MM.1S (cell line): ENCODE results near the gene SYTL5.
A peak's percentile ranks its signal among the peaks of the same experiment; 100 is the strongest.

ENCODE experiments used
- DNase-seq: peaks from one replicate; pipeline ENCODE4 v3.0.0-alpha.2; 2015
- H2AFZ ChIP-seq: fragments of 300-600 bp; sonication (generic); 2 replicates; pipeline ENCODE4 v1.6.0; 2016; ENCODE audit warnings: antibody characterized with exemption, low read length
- H3F3A ChIP-seq: fragments of 300-600 bp; sonication (generic); 2 replicates; pipeline ENCODE4 v1.6.1; 2016; ENCODE audit warnings: mild to moderate bottlenecking, antibody characterized with exemption, low read length, moderate library complexity, mixed read lengths; ENCODE audit not compliant: insufficient read depth
- H3K27ac ChIP-seq: fragments of 300-600 bp; sonication (generic); 2 replicates; pipeline ENCODE4 v1.5.1; 2016; ENCODE audit warnings: mild to moderate bottlenecking, low read length
- H3K27me3 ChIP-seq: fragments of 300-600 bp; sonication (generic); replicated peaks from 2 replicates; pipeline ENCODE4 v1.6.0; 2016; ENCODE audit warnings: low read length; ENCODE audit not compliant: insufficient read depth
- H3K36me3 ChIP-seq: fragments of 300-600 bp; sonication (generic); replicated peaks from 2 replicates; pipeline ENCODE4 v1.6.1; 2016; ENCODE audit warnings: mild to moderate bottlenecking, low read length, mixed read lengths; ENCODE audit not compliant: insufficient read depth
- H3K4me1 ChIP-seq: fragments of 300-600 bp; sonication (generic); 2 replicates; pipeline ENCODE4 v1.6.1; 2016; ENCODE audit warnings: low read length, mixed read lengths
- H3K4me2 ChIP-seq: fragments of 300-600 bp; sonication (generic); 2 replicates; pipeline ENCODE4 v1.6.0; 2016; ENCODE audit warnings: low read depth, low read length
- H3K4me3 ChIP-seq: fragments of 300-600 bp; sonication (generic); 2 replicates; pipeline ENCODE4 v1.5.1; 2016; ENCODE audit warnings: low read length, mixed read lengths
- H3K79me2 ChIP-seq: fragments of 300-600 bp; sonication (generic); 2 replicates; pipeline ENCODE4 v1.6.1; 2016; ENCODE audit warnings: mixed run types, low read length, mixed read lengths
- H3K9ac ChIP-seq: fragments of 300-600 bp; sonication (generic); 2 replicates; pipeline ENCODE4 v1.6.1; 2016; ENCODE audit warnings: low read length, mixed read lengths
- H3K9me2 ChIP-seq: fragments of 300-600 bp; sonication (generic); replicated peaks from 2 replicates; pipeline ENCODE4 v1.6.1; 2016; ENCODE audit warnings: mild to moderate bottlenecking, low read length, mixed read lengths; ENCODE audit not compliant: insufficient read depth
- H3K9me3 ChIP-seq: fragments of 300-600 bp; sonication (generic); replicated peaks from 2 replicates; pipeline ENCODE4 v1.6.1; 2016; ENCODE audit warnings: mild to moderate bottlenecking, low read length, mixed read lengths; ENCODE audit not compliant: insufficient read depth
- H4K20me1 ChIP-seq: fragments of 300-600 bp; sonication (generic); 2 replicates; pipeline ENCODE4 v1.6.1; 2016; ENCODE audit warnings: mild to moderate bottlenecking, low read length, moderate library complexity, mixed read lengths; ENCODE audit not compliant: insufficient read depth
- EZH2 ChIP-seq: fragments of 300-600 bp; sonication (generic); optimal IDR thresholded peaks from 2 replicates; pipeline ENCODE3; 2017; ENCODE audit warnings: low read depth, mild to moderate bottlenecking, antibody characterized with exemption, low read length, mixed read lengths
- EZH2phosphoT487 ChIP-seq: fragments of 300-600 bp; sonication (generic); IDR thresholded peaks from 2 replicates; pipeline ENCODE4 v1.6.1; 2018; ENCODE audit warnings: antibody characterized with exemption, low read length
- TF ChIP-seq, protein P1 (sequence below): fragments of 300-600 bp; sonication (generic); IDR thresholded peaks from 2 replicates; pipeline ENCODE4 v1.5.1; 2016; ENCODE audit warnings: antibody characterized with exemption, low read length, mixed read lengths

SYTL5 gene

DNA sequence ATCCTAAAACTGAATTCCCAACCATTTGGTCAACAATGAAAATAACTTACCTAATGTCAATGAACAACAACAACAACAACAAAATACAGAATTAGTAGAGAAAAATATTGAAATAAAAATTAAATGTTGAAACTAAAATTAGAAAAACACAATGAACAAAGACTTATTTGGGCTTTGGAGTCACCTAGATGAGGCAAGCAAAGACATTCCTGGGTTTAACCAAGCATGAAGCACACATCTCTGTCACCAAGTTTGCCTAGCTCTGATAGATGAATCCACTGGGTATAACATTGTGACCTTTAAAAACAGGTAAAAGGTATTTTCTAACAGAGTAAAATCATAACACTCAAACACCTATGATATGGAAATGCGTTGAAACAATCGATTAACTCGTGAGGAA, 13.2 kb upstream of the SYTL5 start:
- H4K20me1 ChIP-seq: no peaks in the 10 kb centered on the region
- no peaks in the 10 kb centered on the region for H3K9me3 ChIP-seq
- no peaks in the 10 kb centered on the region for H3F3A ChIP-seq
- no peak overlapping the region for H3K9ac ChIP-seq
- no peaks in the 10 kb centered on the region for H3K27me3 ChIP-seq
- no peak overlapping the region for H3K27ac ChIP-seq
- H3K4me3 ChIP-seq: no peak overlapping the region
- no peak overlapping the region for H3K4me2 ChIP-seq
- DNase-seq: no peak
- no peak overlapping the region for H2AFZ ChIP-seq
- H3K4me1 ChIP-seq: no peaks in the 10 kb centered on the region
- H3K36me3 ChIP-seq: no peaks in the 10 kb centered on the region
- no peaks in the 10 kb centered on the region for H3K9me2 ChIP-seq
- TF ChIP-seq, protein P1, sequence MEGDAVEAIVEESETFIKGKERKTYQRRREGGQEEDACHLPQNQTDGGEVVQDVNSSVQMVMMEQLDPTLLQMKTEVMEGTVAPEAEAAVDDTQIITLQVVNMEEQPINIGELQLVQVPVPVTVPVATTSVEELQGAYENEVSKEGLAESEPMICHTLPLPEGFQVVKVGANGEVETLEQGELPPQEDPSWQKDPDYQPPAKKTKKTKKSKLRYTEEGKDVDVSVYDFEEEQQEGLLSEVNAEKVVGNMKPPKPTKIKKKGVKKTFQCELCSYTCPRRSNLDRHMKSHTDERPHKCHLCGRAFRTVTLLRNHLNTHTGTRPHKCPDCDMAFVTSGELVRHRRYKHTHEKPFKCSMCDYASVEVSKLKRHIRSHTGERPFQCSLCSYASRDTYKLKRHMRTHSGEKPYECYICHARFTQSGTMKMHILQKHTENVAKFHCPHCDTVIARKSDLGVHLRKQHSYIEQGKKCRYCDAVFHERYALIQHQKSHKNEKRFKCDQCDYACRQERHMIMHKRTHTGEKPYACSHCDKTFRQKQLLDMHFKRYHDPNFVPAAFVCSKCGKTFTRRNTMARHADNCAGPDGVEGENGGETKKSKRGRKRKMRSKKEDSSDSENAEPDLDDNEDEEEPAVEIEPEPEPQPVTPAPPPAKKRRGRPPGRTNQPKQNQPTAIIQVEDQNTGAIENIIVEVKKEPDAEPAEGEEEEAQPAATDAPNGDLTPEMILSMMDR: no peak
- TF ChIP-seq EZH2 (no peak), EZH2phosphoT487 (no peak)
- H3K79me2 ChIP-seq: no peaks in the 10 kb centered on the region

DNA sequence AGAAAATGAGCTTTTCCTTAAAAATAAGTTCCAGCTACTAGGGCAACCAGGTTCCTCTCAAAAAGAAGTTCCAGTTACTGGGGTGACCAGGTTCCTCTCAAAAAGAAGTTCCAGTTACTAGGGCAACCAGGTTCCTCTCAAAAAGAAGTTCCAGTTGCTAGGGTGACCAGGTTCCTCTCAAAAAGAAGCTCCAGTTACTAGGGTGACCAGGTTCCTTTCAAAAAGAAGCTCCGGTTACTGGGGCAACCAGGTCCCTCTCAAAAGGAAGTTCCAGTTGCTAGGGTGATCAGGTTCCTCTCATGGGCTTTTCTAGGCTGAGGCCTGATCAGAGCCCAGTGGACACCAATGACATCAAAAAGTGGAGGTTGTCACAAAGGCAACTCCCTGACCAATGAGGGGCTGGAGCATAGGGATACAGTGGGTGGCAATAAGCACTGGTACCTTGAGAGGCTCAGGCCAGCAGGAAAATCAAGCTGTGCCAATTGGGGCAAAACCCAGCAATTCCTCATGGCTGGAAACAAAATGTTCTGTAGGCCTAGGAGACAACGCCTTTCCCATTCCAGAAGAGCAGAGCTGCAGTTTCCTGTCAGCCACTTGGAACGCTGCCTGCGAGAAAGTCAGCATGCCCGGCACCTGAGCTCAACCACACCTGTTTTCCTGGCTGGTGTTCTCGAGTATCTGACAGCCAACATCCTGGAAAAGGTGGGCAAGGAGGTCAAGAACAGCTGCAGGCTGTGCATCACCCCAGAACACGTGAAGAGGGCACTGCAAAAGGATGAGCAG, 12.3 kb upstream of the SYTL5 start:
- H3K27ac ChIP-seq: no peak overlapping the region
- no peaks in the 10 kb centered on the region for H3K9me2 ChIP-seq
- H3K9ac ChIP-seq: no peak overlapping the region
- H3K36me3 ChIP-seq: no peaks in the 10 kb centered on the region
- no peaks in the 10 kb centered on the region for H3F3A ChIP-seq
- no peak overlapping the region for H2AFZ ChIP-seq
- no peaks in the 10 kb centered on the region for H3K9me3 ChIP-seq
- H3K27me3 ChIP-seq: no peaks in the 10 kb centered on the region
- TF ChIP-seq, protein P1: no peak
- TF ChIP-seq EZH2 (no peak), EZH2phosphoT487 (no peak)
- DNase-seq: peak; percentile 95
- H3K4me2 ChIP-seq: no peak overlapping the region
- no peaks in the 10 kb centered on the region for H3K79me2 ChIP-seq
- H3K4me1 ChIP-seq: no peaks in the 10 kb centered on the region
- no peak overlapping the region for H3K4me3 ChIP-seq
- no peaks in the 10 kb centered on the region for H4K20me1 ChIP-seq

- DNase-seq: no peak
- Histone ChIP-seq H3K36me3 (no peaks in the 10 kb centered on the region), H3K79me2 (no peaks in the 10 kb centered on the region), H3K4me3 (no peak overlapping the region), H3K9me3 (no peaks in the 10 kb centered on the region), H3F3A (no peaks in the 10 kb centered on the region), H4K20me1 (no peaks in the 10 kb centered on the region), H3K27me3 (no peaks in the 10 kb centered on the region), H3K4me1 (no peaks in the 10 kb centered on the region), H3K9me2 (no peaks in the 10 kb centered on the region), H3K9ac (no peak overlapping the region), H3K4me2 (no peak overlapping the region), H3K27ac (no peak overlapping the region), H2AFZ (no peak overlapping the region)
- TF ChIP-seq EZH2phosphoT487 (no peak), EZH2 (no peak)
- TF ChIP-seq, protein P1: no peak
These were observed 10.9 kb upstream of the SYTL5 start for GRCh38 chrX:37995428-37995827.
